ENCODE data around the gene PTCD2.
"Not testable (repeated sequence)": the region's sequence is repeated elsewhere in the genome, so short reads cannot be mapped to it uniquely, and the experiment has no call there.

PTCD2 gene

GRCh38 chr5:72296256-72296655 is 23.9 kb upstream of the PTCD2 start:
- no peak for DNase-seq (ENCODE audit: low spot score)

GRCh38 chr5:72298136-72298535 is 22.0 kb upstream of the PTCD2 start:
- DNase-seq (ENCODE audit: low spot score), result not testable (repeated sequence)

- no peak for DNase-seq (ENCODE audit: low spot score)
Measured at GRCh38 chr5:72298711-72299110, 21.5 kb upstream of the PTCD2 start.

- no peak for DNase-seq (ENCODE audit: low spot score)
Measured at GRCh38 chr5:72300590-72301339, 19.4 kb upstream of the PTCD2 start.

- DNase-seq (ENCODE audit: low spot score), result no peak
Measured at GRCh38 chr5:72301557-72301956, 18.6 kb upstream of the PTCD2 start.

GRCh38 chr5:72302171-72302570 is 18.0 kb upstream of the PTCD2 start:
- no peak for DNase-seq (ENCODE audit: low spot score)

- no peak for DNase-seq (ENCODE audit: low spot score)
Measured at GRCh38 chr5:72305194-72306142, 14.7 kb upstream of the PTCD2 start.

- DNase-seq (ENCODE audit: low spot score), result no peak
Measured at GRCh38 chr5:72307573-72307967, 12.6 kb upstream of the PTCD2 start.

- peak; percentile 85 for DNase-seq (ENCODE audit: low spot score)
Measured at GRCh38 chr5:72307968-72308852, 12.0 kb upstream of the PTCD2 start.

- no peak for DNase-seq (ENCODE audit: low spot score)
Measured at GRCh38 chr5:72308853-72309191, 11.4 kb upstream of the PTCD2 start.

- DNase-seq (ENCODE audit: low spot score), result no peak
Measured at GRCh38 chr5:72313141-72313540, 7.0 kb upstream of the PTCD2 start.

GRCh38 chr5:72314571-72315172 is 5.5 kb upstream of the PTCD2 start:
- DNase-seq (ENCODE audit: low spot score), result peak; percentile 13

GRCh38 chr5:72319435-72319975 is 668 bp upstream of the PTCD2 start:
- DNase-seq (ENCODE audit: low spot score), result not testable (repeated sequence)

- DNase-seq (ENCODE audit: low spot score), result no peak
Measured at GRCh38 chr5:72324189-72324825, 4.1 kb downstream of the PTCD2 start.

- no peak for DNase-seq (ENCODE audit: low spot score)
Measured at GRCh38 chr5:72325566-72326305, 5.6 kb downstream of the PTCD2 start.

GRCh38 chr5:72326306-72326649 is 6.1 kb downstream of the PTCD2 start:
- DNase-seq (ENCODE audit: low spot score), result no peak

GRCh38 chr5:72328172-72328571 is 8.0 kb downstream of the PTCD2 start:
- no peak for DNase-seq (ENCODE audit: low spot score)

GRCh38 chr5:72330712-72331111 is 10.5 kb downstream of the PTCD2 start:
- DNase-seq (ENCODE audit: low spot score), result no peak

- no peak for DNase-seq (ENCODE audit: low spot score)
Measured at GRCh38 chr5:72337159-72337558, 17.0 kb downstream of the PTCD2 start.

- DNase-seq (ENCODE audit: low spot score), result no peak
Measured at GRCh38 chr5:72338689-72339209, 18.6 kb downstream of the PTCD2 start.
